ENCODE data around the gene ZSCAN5A. TPM values are rescaled to one million over a fixed set of nuclear protein-coding genes. Genes with fewer than 3 reads are reported as not detected.

Gene ZSCAN5A
- total and polyA plus RNA-seq, 2 donors (not counting 1 experiment from before 2014, with no cell fraction given) = 5.2 to 24.8 TPM

DNA sequence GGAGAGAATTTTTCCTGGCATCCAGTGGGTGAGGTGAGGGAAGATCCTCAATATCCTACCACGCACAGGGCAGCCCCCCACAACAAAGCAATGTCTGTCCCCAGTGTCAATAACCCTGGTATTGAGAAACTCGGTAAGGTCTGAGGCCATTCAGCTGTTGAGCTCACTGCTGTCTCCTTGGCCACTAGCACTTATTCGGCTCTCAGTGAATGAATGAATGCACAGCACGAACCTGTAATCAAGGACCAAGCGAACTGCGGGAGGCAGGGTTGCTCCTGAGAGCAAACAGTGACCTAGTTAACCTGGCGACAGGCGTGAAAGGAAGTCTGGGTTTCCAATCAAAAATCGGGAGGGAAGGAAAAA, 640 bp downstream of the ZSCAN5A start:
- CTCF ChIA-PET = interaction anchor here (0.6 to 1.6 kb wide), 5 partner anchors 19 to 248 kb away, joined by 3 to 7 read pairs (median 4); no protein-coding TSS in a partner anchor
- no peaks in the 10 kb centered on the region for H3K27me3 Mint-ChIP-seq
- Histone ChIP-seq H3K4me1 (ENCODE audit: control insufficient read depth in 2 of 2, insufficient read depth in 2 of 2, low read length in 2 of 2) (peaks cover 12 to 13% of the 10 kb centered on the region in 2 donors), H3K27me3 (replicated peaks in 1 of 4; ENCODE audit: control extremely low read depth in 1 of 4, control insufficient read depth in 3 of 4, insufficient read depth in 4 of 4, low read length in 3 of 4) (no peaks in the 10 kb centered on the region), H3K9me3 (ENCODE audit: control extremely low read depth in 1 of 3, control insufficient read depth in 2 of 3, insufficient read depth in 1 of 3, low read length in 2 of 3) (no peaks in the 10 kb centered on the region), H3K9ac (ENCODE audit: low read length) (peak overlapping the region; percentile 95), H3K27ac (ENCODE audit: low read length in 2 of 2) (peak overlapping the region; percentile 95 to 99), H4K20me1 (ENCODE audit: control insufficient read depth, insufficient read depth, low read length, poor library complexity, severe bottlenecking) (no peaks in the 10 kb centered on the region), H3K36me3 (replicated peaks in 1 of 2; ENCODE audit: control extremely low read depth in 1 of 2, control insufficient read depth in 1 of 2, extremely low read depth in 1 of 2, insufficient read depth in 2 of 2, low read length in 1 of 2) (peaks cover 0 to 6% of the 10 kb centered on the region in 2 experiments), H3K4me2 (replicated peaks; ENCODE audit: low read depth, low read length, poor library complexity, severe bottlenecking) (peak overlapping the region; percentile 88), H2AFZ (ENCODE audit: insufficient read depth, low read depth, low read length, poor library complexity, severe bottlenecking) (peak overlapping the region; percentile 85), H3K79me2 (ENCODE audit: control insufficient read depth, insufficient read depth, low read length) (no peaks in the 10 kb centered on the region), H3K4me3 (ENCODE audit: control extremely low read depth in 1 of 5, extremely low read depth in 1 of 5, insufficient read depth in 1 of 5, low read depth in 2 of 5, low read length in 4 of 5) (peak overlapping the region; percentile 67 to 84 (median 80))
- DNase-seq (no peak), ATAC-seq (ENCODE audit: low read depth) (no peak)
- POLR2A ChIA-PET = interaction anchor here (0.6 to 2.0 kb wide), 4 partner anchors 55 to 1642 kb away, joined by 3 to 9 read pairs (median 6); partner anchors contain the start of genes ZNF583 and ZNF787
- peaks cover 17% of the 10 kb centered on the region for H3K4me1 Mint-ChIP-seq
- intact Hi-C loops (cut with micrococcal nuclease) = loop anchor here (1.0 to 10.0 kb wide), 5 partner anchors 55 to 679 kb away; partner anchors contain the start of genes ZNF582 and ZNF787
- H3K9me3 Mint-ChIP-seq (ENCODE audit: insufficient read depth) = no peaks in the 10 kb centered on the region
- TF ChIP-seq, protein P1, sequence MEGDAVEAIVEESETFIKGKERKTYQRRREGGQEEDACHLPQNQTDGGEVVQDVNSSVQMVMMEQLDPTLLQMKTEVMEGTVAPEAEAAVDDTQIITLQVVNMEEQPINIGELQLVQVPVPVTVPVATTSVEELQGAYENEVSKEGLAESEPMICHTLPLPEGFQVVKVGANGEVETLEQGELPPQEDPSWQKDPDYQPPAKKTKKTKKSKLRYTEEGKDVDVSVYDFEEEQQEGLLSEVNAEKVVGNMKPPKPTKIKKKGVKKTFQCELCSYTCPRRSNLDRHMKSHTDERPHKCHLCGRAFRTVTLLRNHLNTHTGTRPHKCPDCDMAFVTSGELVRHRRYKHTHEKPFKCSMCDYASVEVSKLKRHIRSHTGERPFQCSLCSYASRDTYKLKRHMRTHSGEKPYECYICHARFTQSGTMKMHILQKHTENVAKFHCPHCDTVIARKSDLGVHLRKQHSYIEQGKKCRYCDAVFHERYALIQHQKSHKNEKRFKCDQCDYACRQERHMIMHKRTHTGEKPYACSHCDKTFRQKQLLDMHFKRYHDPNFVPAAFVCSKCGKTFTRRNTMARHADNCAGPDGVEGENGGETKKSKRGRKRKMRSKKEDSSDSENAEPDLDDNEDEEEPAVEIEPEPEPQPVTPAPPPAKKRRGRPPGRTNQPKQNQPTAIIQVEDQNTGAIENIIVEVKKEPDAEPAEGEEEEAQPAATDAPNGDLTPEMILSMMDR (IDR thresholded peaks at IDR 0.05) = no peak
- TF ChIP-seq EZH2 (IDR thresholded peaks at IDR 0.05; ENCODE audit: borderline replicate concordance, insufficient read depth, low read depth, low read length, poor library complexity, severe bottlenecking) = no peak
- peak overlapping the region; percentile 94 for H3K27ac Mint-ChIP-seq
- WGBS (ENCODE audit: insufficient coverage) = 0% methylated on average over 8 of the region's 9 CpGs
- H3K4me3 Mint-ChIP-seq = peak overlapping the region; percentile 95

All from B cell (primary cell).